Osteoblast (primary cell): ENCODE measurements around the gene OR10K1. TPM values are rescaled to one million over a fixed set of nuclear protein-coding genes. Genes with fewer than 3 reads are reported as not detected.

Source experiments
- DNase-seq: peaks from one replicate; pipeline ENCODE4 v3.0.0; 2011; ENCODE audit warnings: low spot score, mixed read lengths; ENCODE audit not compliant: insufficient read length; ENCODE audit errors: missing footprints
- H2AFZ ChIP-seq: 2 replicates; pipeline ENCODE4 v1.6.0; 2011; ENCODE audit warnings: mild to moderate bottlenecking, low read length
- H3K27ac ChIP-seq: 2 replicates; pipeline ENCODE4 v1.5.1; 2011; ENCODE audit warnings: mild to moderate bottlenecking, low read depth, low read length, moderate library complexity
- H3K27me3 ChIP-seq: 2 replicates; pipeline ENCODE4 v1.6.0; 2012; ENCODE audit warnings: mild to moderate bottlenecking, control low read depth, inconsistent platforms, low read length, moderate library complexity; ENCODE audit not compliant: insufficient read depth
- H3K36me3 ChIP-seq: 2 replicates; pipeline ENCODE4 v1.5.1; 2011; ENCODE audit warnings: mild to moderate bottlenecking, low read length, control low read depth, moderate library complexity; ENCODE audit not compliant: insufficient read depth
- H3K4me1 ChIP-seq: 2 replicates; pipeline ENCODE4 v1.5.1; 2011; ENCODE audit warnings: mild to moderate bottlenecking, low read length, control low read depth, moderate library complexity; ENCODE audit not compliant: insufficient read depth
- H3K4me2 ChIP-seq: 2 replicates; pipeline ENCODE4 v1.6.0; 2011; ENCODE audit warnings: mild to moderate bottlenecking, low read length; ENCODE audit not compliant: insufficient read depth
- H3K4me3 ChIP-seq: fragments of 200-600 bp; sonication (generic); 3 replicates; pipeline ENCODE4 v1.5.1; 2012; ENCODE audit warnings: mild to moderate bottlenecking, low read length, inconsistent platforms; ENCODE audit not compliant: insufficient read depth
- H3K79me2 ChIP-seq: 2 replicates; pipeline ENCODE4 v1.6.0; 2012; ENCODE audit warnings: mild to moderate bottlenecking, low read length, control low read depth, inconsistent platforms; ENCODE audit not compliant: insufficient read depth
- H3K9me3 ChIP-seq: 2 replicates; pipeline ENCODE4 v1.5.1; 2011; ENCODE audit warnings: low read depth, low read length, control low read depth
- H4K20me1 ChIP-seq: 2 replicates; pipeline ENCODE4 v1.6.0; 2012; ENCODE audit warnings: mild to moderate bottlenecking, low read length, control low read depth; ENCODE audit not compliant: insufficient read depth
- total RNA-seq: library from RNA; depleted of rRNA; stranded (reverse); fragments of >200 nt; gene quantifications from 2 replicates; pipeline ENCODE4 v1.2.3, GENCODE V29; 2012
- TF ChIP-seq, protein P1 (sequence below): IDR thresholded peaks from 2 replicates; pipeline ENCODE4 v1.5.1; 2011; ENCODE audit warnings: mild to moderate bottlenecking, low read depth, low read length, moderate library complexity; ENCODE audit errors: extremely low read depth

Gene OR10K1, protein sequence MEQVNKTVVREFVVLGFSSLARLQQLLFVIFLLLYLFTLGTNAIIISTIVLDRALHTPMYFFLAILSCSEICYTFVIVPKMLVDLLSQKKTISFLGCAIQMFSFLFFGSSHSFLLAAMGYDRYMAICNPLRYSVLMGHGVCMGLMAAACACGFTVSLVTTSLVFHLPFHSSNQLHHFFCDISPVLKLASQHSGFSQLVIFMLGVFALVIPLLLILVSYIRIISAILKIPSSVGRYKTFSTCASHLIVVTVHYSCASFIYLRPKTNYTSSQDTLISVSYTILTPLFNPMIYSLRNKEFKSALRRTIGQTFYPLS
- not detected in 2 replicates for total RNA-seq

DNA sequence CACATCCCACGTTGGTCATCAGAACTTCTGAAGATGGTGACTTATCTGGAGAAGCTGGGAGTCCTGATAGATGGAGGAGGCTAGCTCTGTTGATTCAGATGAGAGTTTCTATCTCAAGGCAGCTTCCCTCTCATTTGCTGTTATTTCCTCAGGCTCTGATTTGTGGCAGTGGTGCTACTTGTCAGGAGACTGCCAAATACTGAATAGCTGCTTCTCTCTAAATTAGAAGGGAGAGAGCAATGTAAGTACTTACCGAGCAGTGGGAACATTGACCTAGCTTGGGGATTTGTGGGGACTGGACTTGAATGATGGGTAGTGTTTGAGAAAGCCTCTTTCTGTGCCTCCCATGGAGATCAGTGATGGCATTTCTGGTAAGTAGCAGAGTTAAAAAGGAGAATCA, at the start of gene OR10K1:
OR10K1 (plus strand) TSS at position 301 of the 400 bp plus-strand sequence. CDS start 3,728 bp downstream, outside the sequence.
- Histone ChIP-seq H4K20me1 (no peaks in the 10 kb centered on the region), H3K9me3 (no peaks in the 10 kb centered on the region), H2AFZ (no peak within 1 kb of the TSS), H3K27me3 (no peaks in the 10 kb centered on the region), H3K79me2 (no peaks in the 10 kb centered on the region), H3K36me3 (no peaks in the 10 kb centered on the region), H3K4me3 (no peak within 1 kb of the TSS), H3K4me1 (no peaks in the 10 kb centered on the region), H3K27ac (no peak within 1 kb of the TSS), H3K4me2 (no peak within 1 kb of the TSS)
- TF ChIP-seq, protein P1, sequence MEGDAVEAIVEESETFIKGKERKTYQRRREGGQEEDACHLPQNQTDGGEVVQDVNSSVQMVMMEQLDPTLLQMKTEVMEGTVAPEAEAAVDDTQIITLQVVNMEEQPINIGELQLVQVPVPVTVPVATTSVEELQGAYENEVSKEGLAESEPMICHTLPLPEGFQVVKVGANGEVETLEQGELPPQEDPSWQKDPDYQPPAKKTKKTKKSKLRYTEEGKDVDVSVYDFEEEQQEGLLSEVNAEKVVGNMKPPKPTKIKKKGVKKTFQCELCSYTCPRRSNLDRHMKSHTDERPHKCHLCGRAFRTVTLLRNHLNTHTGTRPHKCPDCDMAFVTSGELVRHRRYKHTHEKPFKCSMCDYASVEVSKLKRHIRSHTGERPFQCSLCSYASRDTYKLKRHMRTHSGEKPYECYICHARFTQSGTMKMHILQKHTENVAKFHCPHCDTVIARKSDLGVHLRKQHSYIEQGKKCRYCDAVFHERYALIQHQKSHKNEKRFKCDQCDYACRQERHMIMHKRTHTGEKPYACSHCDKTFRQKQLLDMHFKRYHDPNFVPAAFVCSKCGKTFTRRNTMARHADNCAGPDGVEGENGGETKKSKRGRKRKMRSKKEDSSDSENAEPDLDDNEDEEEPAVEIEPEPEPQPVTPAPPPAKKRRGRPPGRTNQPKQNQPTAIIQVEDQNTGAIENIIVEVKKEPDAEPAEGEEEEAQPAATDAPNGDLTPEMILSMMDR = no peak
- DNase-seq = no peak

DNA sequence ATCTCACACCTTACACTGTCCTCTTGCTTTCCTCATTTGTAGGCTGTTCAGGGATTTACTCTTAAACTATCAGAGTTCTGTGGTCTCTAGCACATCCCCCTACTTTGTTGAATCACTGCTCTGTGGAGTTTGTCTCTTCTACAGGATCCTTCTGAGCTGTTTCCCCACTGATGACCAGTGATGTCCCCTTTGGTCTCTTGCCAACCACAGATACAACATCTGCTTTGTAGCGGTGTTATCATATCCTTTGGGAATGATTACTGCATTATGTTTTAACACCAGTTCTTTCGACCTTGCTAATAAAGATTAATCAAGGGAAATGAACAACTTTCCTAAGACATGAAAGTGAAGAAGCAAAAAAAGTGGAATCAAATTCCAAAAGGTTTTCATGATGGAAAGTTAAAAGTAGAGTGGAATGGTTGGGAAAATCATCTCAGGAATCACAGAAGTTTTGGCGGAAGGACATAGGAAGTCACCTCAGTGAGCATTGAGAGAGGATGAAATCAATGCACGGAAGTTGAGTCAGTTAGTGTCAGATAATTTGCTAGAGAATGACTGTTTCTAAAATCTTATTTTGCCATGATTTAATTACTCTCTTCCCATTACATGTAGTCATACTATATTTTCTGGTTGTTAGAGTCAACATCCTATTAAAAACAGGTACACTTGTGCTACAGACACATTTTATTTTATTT, 46.8 kb upstream of the OR10K1 start:
- Histone ChIP-seq H4K20me1 (no peaks in the 10 kb centered on the region), H3K9me3 (no peaks in the 10 kb centered on the region), H3K79me2 (no peaks in the 10 kb centered on the region), H3K27me3 (no peaks in the 10 kb centered on the region), H3K27ac (no peak overlapping the region), H3K36me3 (no peaks in the 10 kb centered on the region), H3K4me1 (no peaks in the 10 kb centered on the region), H3K4me3 (no peak overlapping the region), H2AFZ (no peak overlapping the region), H3K4me2 (no peak overlapping the region)
- no peak for DNase-seq
- TF ChIP-seq, protein P1 = no peak

DNA sequence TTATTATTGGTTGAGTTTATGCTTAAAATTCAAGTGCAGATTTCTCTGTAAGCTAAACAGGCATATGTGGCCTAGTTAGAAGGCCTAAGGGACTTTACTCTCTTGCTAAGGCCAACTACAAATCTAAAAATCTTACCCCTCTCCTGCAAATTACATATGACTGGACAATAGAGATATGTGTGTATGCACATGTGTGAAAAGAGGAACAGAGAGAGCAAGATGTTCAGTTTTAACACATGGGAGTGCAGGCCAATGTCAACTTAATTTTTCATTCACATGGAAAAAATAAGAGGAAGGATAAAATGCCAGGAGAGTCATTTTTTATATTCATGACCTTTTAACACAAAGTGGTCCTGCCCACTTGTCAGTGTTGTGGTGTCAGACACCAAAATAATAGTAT, 44.0 kb upstream of the OR10K1 start:
- H3K27ac ChIP-seq = no peak overlapping the region
- H3K4me2 ChIP-seq = no peak overlapping the region
- no peak overlapping the region for H2AFZ ChIP-seq
- no peaks in the 10 kb centered on the region for H4K20me1 ChIP-seq
- DNase-seq = no peak
- no peak overlapping the region for H3K4me3 ChIP-seq
- H3K27me3 ChIP-seq = no peaks in the 10 kb centered on the region
- H3K9me3 ChIP-seq = no peaks in the 10 kb centered on the region
- H3K79me2 ChIP-seq = no peaks in the 10 kb centered on the region
- H3K36me3 ChIP-seq = no peaks in the 10 kb centered on the region
- TF ChIP-seq, protein P1 = no peak
- H3K4me1 ChIP-seq = no peaks in the 10 kb centered on the region

DNA sequence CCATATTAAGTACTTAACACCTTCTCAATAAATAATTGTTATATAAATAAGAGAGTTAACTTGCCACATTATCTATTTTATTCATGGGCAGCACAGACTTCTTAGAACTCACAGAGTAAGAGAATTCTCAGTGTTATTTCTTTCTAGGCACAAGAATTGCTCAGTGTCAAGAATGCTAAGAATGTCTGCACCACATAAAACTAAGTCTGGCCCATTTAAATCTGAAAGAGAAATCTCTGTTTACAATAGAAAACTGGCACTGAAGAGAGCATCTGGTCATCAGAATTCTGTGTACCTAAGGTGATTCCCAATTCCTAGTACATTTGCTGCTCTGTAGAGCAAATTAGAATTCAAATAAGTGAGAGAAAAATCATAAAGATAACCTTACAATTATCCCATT, 39.4 kb upstream of the OR10K1 start:
- DNase-seq = no peak
- Histone ChIP-seq H3K4me1 (no peaks in the 10 kb centered on the region), H3K79me2 (no peaks in the 10 kb centered on the region), H3K27me3 (no peaks in the 10 kb centered on the region), H3K4me3 (no peak overlapping the region), H3K9me3 (peaks cover 3% of the 10 kb centered on the region), H2AFZ (no peak overlapping the region), H3K4me2 (no peak overlapping the region), H3K27ac (no peak overlapping the region), H3K36me3 (no peaks in the 10 kb centered on the region), H4K20me1 (no peaks in the 10 kb centered on the region)
- TF ChIP-seq, protein P1 = no peak
